Effector memory CD4-positive, alpha-beta T cell (primary cell): ENCODE measurements around the gene SLC6A6.

ENCODE experiments used
- DNase-seq, 3 donors: peaks; one replicate each; pipeline ENCODE4 v3.0.0-alpha.2; 2020
- H3K27ac ChIP-seq: 2 replicates; pipeline ENCODE4 v1.7.0; 2013; ENCODE audit warnings: mild to moderate bottlenecking, low read length, moderate library complexity; ENCODE audit not compliant: insufficient read depth, poor library complexity, severe bottlenecking
- H3K27me3 ChIP-seq: replicated peaks from 2 replicates; pipeline ENCODE4 v1.7.0; 2013; ENCODE audit warnings: mild to moderate bottlenecking, low read length; ENCODE audit not compliant: insufficient read depth, control insufficient read depth, poor library complexity, severe bottlenecking
- H3K36me3 ChIP-seq: 2 replicates; pipeline ENCODE4 v1.7.0; 2013; ENCODE audit warnings: mild to moderate bottlenecking, low read length, moderate library complexity; ENCODE audit not compliant: control insufficient read depth, insufficient read depth
- H3K4me1 ChIP-seq: 2 replicates; pipeline ENCODE4 v1.7.0; 2013; ENCODE audit warnings: low read length, mild to moderate bottlenecking; ENCODE audit not compliant: control insufficient read depth, insufficient read depth, poor library complexity, severe bottlenecking
- H3K4me3 ChIP-seq: 2 replicates; pipeline ENCODE4 v1.7.0; 2013; ENCODE audit warnings: low read length, low read depth, mild to moderate bottlenecking; ENCODE audit not compliant: insufficient read depth, poor library complexity, severe bottlenecking
- H3K9me3 ChIP-seq: 2 replicates; pipeline ENCODE4 v1.7.0; 2013; ENCODE audit warnings: mild to moderate bottlenecking, low read length, moderate library complexity; ENCODE audit not compliant: control insufficient read depth

Gene SLC6A6

GRCh38 chr3:14464141-14464465 is 61.7 kb downstream of the SLC6A6 start:
- Histone ChIP-seq H3K4me1 (no peaks in the 10 kb centered on the region), H3K36me3 (peaks cover 70% of the 10 kb centered on the region)
- DNase-seq = no peak

GRCh38 chr3:14464521-14464920 is 62.1 kb downstream of the SLC6A6 start:
- H3K4me1 ChIP-seq = no peaks in the 10 kb centered on the region
- H3K27me3 ChIP-seq = no peaks in the 10 kb centered on the region
- H3K27ac ChIP-seq = no peak overlapping the region
- H3K4me3 ChIP-seq = no peak overlapping the region
- peaks cover 71% of the 10 kb centered on the region for H3K36me3 ChIP-seq
- no peaks in the 10 kb centered on the region for H3K9me3 ChIP-seq
- no peak for DNase-seq

More at GRCh38 chr3:14464141-14464465, 61.7 kb downstream of the SLC6A6 start:
- Histone ChIP-seq H3K4me3 (no peak overlapping the region), H3K27me3 (no peaks in the 10 kb centered on the region), H3K27ac (no peak overlapping the region), H3K9me3 (no peaks in the 10 kb centered on the region)

- H3K4me1 ChIP-seq = no peaks in the 10 kb centered on the region
- no peaks in the 10 kb centered on the region for H3K9me3 ChIP-seq
- H3K36me3 ChIP-seq = peaks cover 72% of the 10 kb centered on the region
- no peak overlapping the region for H3K4me3 ChIP-seq
- no peaks in the 10 kb centered on the region for H3K27me3 ChIP-seq
- no peak for DNase-seq
- H3K27ac ChIP-seq = no peak overlapping the region
These were observed 63.0 kb downstream of the SLC6A6 start for GRCh38 chr3:14465425-14465824.

- no peak overlapping the region for H3K27ac ChIP-seq
- no peaks in the 10 kb centered on the region for H3K27me3 ChIP-seq
- H3K4me1 ChIP-seq = no peaks in the 10 kb centered on the region
- peaks cover 75% of the 10 kb centered on the region for H3K36me3 ChIP-seq
- no peak overlapping the region for H3K4me3 ChIP-seq
- no peaks in the 10 kb centered on the region for H3K9me3 ChIP-seq
- no peak for DNase-seq
These were observed 63.9 kb downstream of the SLC6A6 start for GRCh38 chr3:14466179-14466903.

GRCh38 chr3:14467814-14468620 is 65.6 kb downstream of the SLC6A6 start:
- Histone ChIP-seq H3K4me3 (no peak overlapping the region), H3K27me3 (no peaks in the 10 kb centered on the region), H3K36me3 (peaks cover 81% of the 10 kb centered on the region), H3K27ac (no peak overlapping the region), H3K9me3 (no peaks in the 10 kb centered on the region), H3K4me1 (no peaks in the 10 kb centered on the region)
- peak; percentile 7 to 38 (median 12) for DNase-seq

- Histone ChIP-seq H3K27ac (no peak overlapping the region), H3K27me3 (no peaks in the 10 kb centered on the region), H3K4me1 (no peaks in the 10 kb centered on the region), H3K9me3 (no peaks in the 10 kb centered on the region), H3K36me3 (peaks cover 79% of the 10 kb centered on the region), H3K4me3 (no peak overlapping the region)
- DNase-seq = no peak
These were observed 66.2 kb downstream of the SLC6A6 start for GRCh38 chr3:14468621-14468981.

- no peaks in the 10 kb centered on the region for H3K4me1 ChIP-seq
- DNase-seq = no peak
- no peak overlapping the region for H3K27ac ChIP-seq
- no peaks in the 10 kb centered on the region for H3K27me3 ChIP-seq
- no peak overlapping the region for H3K4me3 ChIP-seq
- H3K9me3 ChIP-seq = no peaks in the 10 kb centered on the region
- H3K36me3 ChIP-seq = peaks cover 68% of the 10 kb centered on the region
These were observed 68.1 kb downstream of the SLC6A6 start for GRCh38 chr3:14470461-14470860.

GRCh38 chr3:14471016-14471415 is 68.6 kb downstream of the SLC6A6 start:
- Histone ChIP-seq H3K36me3 (peaks cover 69% of the 10 kb centered on the region), H3K27me3 (no peaks in the 10 kb centered on the region), H3K4me1 (no peaks in the 10 kb centered on the region), H3K4me3 (no peak overlapping the region), H3K9me3 (no peaks in the 10 kb centered on the region), H3K27ac (no peak overlapping the region)
- DNase-seq = no peak

GRCh38 chr3:14471690-14472089 is 69.3 kb downstream of the SLC6A6 start:
- H3K27ac ChIP-seq = no peak overlapping the region
- H3K27me3 ChIP-seq = no peaks in the 10 kb centered on the region
- no peak overlapping the region for H3K4me3 ChIP-seq
- H3K9me3 ChIP-seq = no peaks in the 10 kb centered on the region
- DNase-seq = no peak
- peaks cover 71% of the 10 kb centered on the region for H3K36me3 ChIP-seq
- H3K4me1 ChIP-seq = no peaks in the 10 kb centered on the region
